ENCODE measurements around the gene POLR2M.

DNA sequence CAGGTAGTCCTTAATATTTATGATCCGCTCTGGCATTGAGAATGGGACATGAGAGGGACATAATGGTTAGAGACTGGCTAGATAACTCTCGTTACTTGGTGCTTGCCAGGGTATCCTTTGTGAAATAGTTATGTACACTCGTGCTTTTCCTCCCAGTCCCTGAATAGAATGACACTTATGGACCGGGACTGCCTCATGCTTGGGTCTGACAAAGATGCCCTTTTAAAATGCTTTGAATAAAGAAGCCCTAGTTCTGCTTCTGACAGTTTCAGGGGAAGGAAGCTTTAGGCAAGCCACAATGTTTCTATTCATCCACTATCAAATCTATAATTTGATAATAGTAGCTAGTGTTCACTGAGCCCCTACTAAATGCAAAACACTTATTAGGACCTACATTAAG, 29.4 kb downstream of the POLR2M start:
- TF ChIP-seq, protein P1, sequence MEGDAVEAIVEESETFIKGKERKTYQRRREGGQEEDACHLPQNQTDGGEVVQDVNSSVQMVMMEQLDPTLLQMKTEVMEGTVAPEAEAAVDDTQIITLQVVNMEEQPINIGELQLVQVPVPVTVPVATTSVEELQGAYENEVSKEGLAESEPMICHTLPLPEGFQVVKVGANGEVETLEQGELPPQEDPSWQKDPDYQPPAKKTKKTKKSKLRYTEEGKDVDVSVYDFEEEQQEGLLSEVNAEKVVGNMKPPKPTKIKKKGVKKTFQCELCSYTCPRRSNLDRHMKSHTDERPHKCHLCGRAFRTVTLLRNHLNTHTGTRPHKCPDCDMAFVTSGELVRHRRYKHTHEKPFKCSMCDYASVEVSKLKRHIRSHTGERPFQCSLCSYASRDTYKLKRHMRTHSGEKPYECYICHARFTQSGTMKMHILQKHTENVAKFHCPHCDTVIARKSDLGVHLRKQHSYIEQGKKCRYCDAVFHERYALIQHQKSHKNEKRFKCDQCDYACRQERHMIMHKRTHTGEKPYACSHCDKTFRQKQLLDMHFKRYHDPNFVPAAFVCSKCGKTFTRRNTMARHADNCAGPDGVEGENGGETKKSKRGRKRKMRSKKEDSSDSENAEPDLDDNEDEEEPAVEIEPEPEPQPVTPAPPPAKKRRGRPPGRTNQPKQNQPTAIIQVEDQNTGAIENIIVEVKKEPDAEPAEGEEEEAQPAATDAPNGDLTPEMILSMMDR (IDR thresholded peaks at IDR 0.05), result no peak
- TF ChIP-seq POLR2A (IDR thresholded peaks at IDR 0.05), result no peak

All from uterus (tissue), 2 donors.